GM12878 (cell line): ENCODE results near the gene NLRP5. TPM values are rescaled to one million over a fixed set of nuclear protein-coding genes. Genes with fewer than 3 reads are reported as not detected.

Source experiments
- ATAC-seq: fragments of 200-7000 bp; cut with Tn5 transposase; 3 replicates; pipeline ENCODE4 v1.9.1; 2020; ENCODE audit warnings: mild to moderate bottlenecking, moderate library complexity
- BruUV-seq: library from RNA; stranded (reverse); fragments of 400-500 nt; replicated peaks from 2 replicates; lab custom pipeline; 2021; lab: Mats Ljungman, UMichigan
- CTCF ChIA-PET: fragments of 300-600 bp; sonication (Branson Sonifier 250); formaldehyde crosslinking; extraction: SDS; loops from one replicate; lab custom pipeline; 2021; ENCODE audit warnings: inconsistent platforms; lab: Yijun Ruan, JAX
- POLR2A ChIA-PET: fragments of 350-600 bp; formaldehyde crosslinking; extraction: SDS; loops from one replicate; lab custom pipeline; 2021; ENCODE audit warnings: inconsistent platforms; lab: Charles Lee
- RAD21 ChIA-PET: fragments of 300-600 bp; sonication (Branson Sonifier 250); formaldehyde crosslinking; loops from one replicate; lab custom pipeline; 2023; ENCODE audit warnings: antibody characterized with exemption; ENCODE audit not compliant: unreplicated experiment; lab: Charles Lee
- SMC1A ChIA-PET: fragments of 300-600 bp; sonication (Branson Sonifier 250); formaldehyde crosslinking; loops from one replicate; lab custom pipeline; 2023; ENCODE audit not compliant: unreplicated experiment, uncharacterized antibody; lab: Charles Lee
- DNase-seq: peaks from one replicate; pipeline ENCODE4 v3.0.0-alpha.2; 2011; ENCODE audit warnings: low read depth, low spot score
- FAIRE-seq: peaks from 3 replicates; lab custom pipeline; 2011; peaks lifted over from hg19 to GRCh38; lab: Jason Lieb, UNC
- H2AFZ ChIP-seq: 2 replicates; pipeline ENCODE4 v1.6.0; 2011; ENCODE audit warnings: low read depth, low read length, control low read depth; ENCODE audit not compliant: control insufficient read depth
- H3K27ac ChIP-seq: 2 replicates; pipeline ENCODE4 v1.5.1; 2011; ENCODE audit warnings: control low read depth; ENCODE audit not compliant: control insufficient read depth, insufficient read depth
- H3K27me3 ChIP-seq, 2 experiments: replicated peaks in 1 of 2; 2 replicates each; pipeline versions ENCODE4 v1.6.0 to v1.6.1; 2011; ENCODE audit warnings: low read length in 1 of 2; ENCODE audit not compliant: control insufficient read depth in 2 of 2, insufficient read depth in 2 of 2
- H3K36me3 ChIP-seq, 2 experiments: 2 replicates each; pipeline ENCODE4 v1.5.1; 2011; ENCODE audit warnings: low read length in 1 of 2; ENCODE audit not compliant: control insufficient read depth in 2 of 2, insufficient read depth in 2 of 2
- H3K4me1 ChIP-seq: 2 replicates; pipeline ENCODE4 v1.6.1; 2011; ENCODE audit warnings: mild to moderate bottlenecking, low read length, moderate library complexity, mixed read lengths; ENCODE audit not compliant: control insufficient read depth, insufficient read depth
- H3K4me2 ChIP-seq: 2 replicates; pipeline ENCODE4 v1.6.0; 2011; ENCODE audit warnings: control low read depth; ENCODE audit not compliant: control insufficient read depth, insufficient read depth
- H3K4me3 ChIP-seq: fragments of 200-600 bp; sonication (generic); 2 replicates; pipeline ENCODE4 v1.5.1; 2016
- H3K79me2 ChIP-seq: 2 replicates; pipeline ENCODE4 v1.6.0; 2011; ENCODE audit warnings: low read length; ENCODE audit not compliant: control insufficient read depth, insufficient read depth
- H3K9ac ChIP-seq: 2 replicates; pipeline ENCODE4 v1.8.0; 2011; ENCODE audit warnings: low read length, control low read depth, mixed read lengths; ENCODE audit not compliant: control insufficient read depth, insufficient read depth
- H3K9me3 ChIP-seq: replicated peaks from 3 replicates; pipeline ENCODE4 v1.5.1; 2011; ENCODE audit warnings: mild to moderate bottlenecking, low read length; ENCODE audit not compliant: control insufficient read depth, insufficient read depth
- H4K20me1 ChIP-seq: 2 replicates; pipeline ENCODE4 v1.6.0; 2011; ENCODE audit not compliant: control insufficient read depth, insufficient read depth
- CREM ChIP-seq: IDR thresholded peaks from 2 replicates; pipeline ENCODE4 v1.6.1; 2014; ENCODE audit warnings: antibody characterized with exemption, low read depth
- PRDM15 ChIP-seq: fragments of 450-650 bp; formaldehyde crosslinking; IDR thresholded peaks from 2 replicates; pipeline ENCODE4 v1.4.0; 2020; ENCODE audit warnings: mild to moderate bottlenecking, moderate library complexity
- RAD51 ChIP-seq: fragments of 450-650 bp; IDR thresholded peaks from 2 replicates; pipeline ENCODE4 v1.6.1; 2016; ENCODE audit warnings: moderate library complexity, mild to moderate bottlenecking, inconsistent platforms
- SMAD1 ChIP-seq: fragments of 450-650 bp; IDR thresholded peaks from 2 replicates; pipeline ENCODE4 v1.6.1; 2018; ENCODE audit warnings: mild to moderate bottlenecking, low read depth; ENCODE audit not compliant: partially characterized antibody
- TCF12 ChIP-seq: IDR thresholded peaks from 2 replicates; pipeline ENCODE4 v1.6.1; 2011; ENCODE audit warnings: low read depth, mild to moderate bottlenecking, low read length
- ZBTB11 ChIP-seq: fragments of 450-650 bp; formaldehyde crosslinking; IDR thresholded peaks from 2 replicates; pipeline ENCODE4 v1.5.0; 2022; ENCODE audit warnings: mild to moderate bottlenecking, missing genetic modification characterization
- WGBS: methylation state at CpG from one replicate; pipeline ENCODE4 v1.1.6; 2016; ENCODE audit warnings: low lambda C conversion rate; ENCODE audit not compliant: insufficient replicate concordance, insufficient coverage; ENCODE audit errors: missing lambda C conversion rate; 5-methylcytosine and 5-hydroxymethylcytosine counted together
- in situ Hi-C: fragments of 300-500 bp; cut with MboI; formaldehyde crosslinking; loops from 9 replicates; pipeline ENCODE4 v1.14.3; 2018; ENCODE audit warnings: mixed read lengths
- intact Hi-C: fragments of 100-400 bp; cut with micrococcal nuclease; formaldehyde crosslinking; loops from one replicate; pipeline ENCODE4 v1.14.2; 2022; ENCODE audit not compliant: unreplicated experiment
- polyA plus RNA-seq, 11 experiments: library from polyadenylated mRNA; depleted of rRNA in 4 of 11; unstranded in 6 of 11; stranded (reverse) in 5 of 11; fragments of >200 nt; fragmentation: Nextera tagmentation in 4 of 11; fragmentation: Illumina TruSeq in 1 of 11; extraction: Ambion mirVana in 4 of 11; extraction: Trizol in 1 of 11; gene quantifications; 1 replicate in 1 of 11; 2 replicates in 10 of 11; pipeline versions ENCODE4 v1.2.1 to v1.2.3, GENCODE V29; 2011 to 2016; ENCODE audit warnings: inconsistent platforms in 2 of 11, missing spikeins in 2 of 11, low read depth in 1 of 11
- total RNA-seq, 4 experiments: library from RNA; depleted of rRNA in 3 of 4; stranded (reverse); fragments of >200 nt in 3 of 4; fragmentation: Illumina TruSeq in 1 of 4; extraction: Trizol in 1 of 4; gene quantifications; 2 replicates each; pipeline versions ENCODE4 v1.2.1 to v1.2.3, GENCODE V29; 2013 to 2021

NLRP5 gene
- total and polyA plus RNA-seq, 10 of the 15 experiments (the other 5 are each of a cell fraction or from before 2014, with no cell fraction given) = 0.01 TPM; not detected in 9

GRCh38 chr19:55985254-55985653 lies 1.3 kb upstream of the NLRP5 start:
- ChIA-PET POLR2A (no interaction called here), CTCF (no interaction called here), SMC1A (no interaction called here), RAD21 (no interaction called here)
- no TSS peak for BruUV-seq
- H3K27me3 ChIP-seq = no peaks in the 10 kb centered on the region
- H3K9ac ChIP-seq = no peak overlapping the region
- no peak overlapping the region for H3K4me2 ChIP-seq
- WGBS = 27% methylated on average over 1 of the region's 1 CpG
- FAIRE-seq (no peak), ATAC-seq (no peak), DNase-seq (no peak)
- H3K36me3 ChIP-seq = no peaks in the 10 kb centered on the region
- no peak overlapping the region for H3K27ac ChIP-seq
- in situ Hi-C loops (no loop called here), intact Hi-C loops (no loop called here)
- H2AFZ ChIP-seq = no peak overlapping the region
- no peaks in the 10 kb centered on the region; the same call in 2 of the 3 replicates for H3K9me3 ChIP-seq
- H4K20me1 ChIP-seq = no peaks in the 10 kb centered on the region
- no peaks in the 10 kb centered on the region for H3K79me2 ChIP-seq
- H3K4me3 ChIP-seq = no peak overlapping the region
- H3K4me1 ChIP-seq = no peaks in the 10 kb centered on the region
- TF ChIP-seq SMAD1 = no peak
- no peak for TF ChIP-seq CREM
- TF ChIP-seq TCF12 = no peak
- TF ChIP-seq RAD51 = peak; percentile 59; the same call in 1 of the 2 replicates

GRCh38 chr19:55990831-55991230 lies 4.3 kb downstream of the NLRP5 start:
- Histone ChIP-seq H2AFZ (no peak overlapping the region), H3K9me3 (no peaks in the 10 kb centered on the region; the same call in 2 of the 3 replicates), H3K27me3 (no peaks in the 10 kb centered on the region), H3K9ac (no peak overlapping the region), H3K4me3 (no peak overlapping the region), H4K20me1 (no peaks in the 10 kb centered on the region), H3K27ac (no peak overlapping the region), H3K79me2 (no peaks in the 10 kb centered on the region), H3K36me3 (no peaks in the 10 kb centered on the region), H3K4me1 (no peaks in the 10 kb centered on the region), H3K4me2 (no peak overlapping the region)
- BruUV-seq = no TSS peak
- intact Hi-C loops (no loop called here), in situ Hi-C loops (no loop called here)
- POLR2A ChIA-PET = no interaction called here
- 55% methylated on average over 5 of the region's 5 CpGs for WGBS
- ATAC-seq = no peak
- CTCF ChIA-PET = interaction anchor here (0.6 kb wide), 1 partner anchor 81 kb away, joined by 3 read pairs; no protein-coding TSS in a partner anchor
- RAD21 ChIA-PET = no interaction called here
- no peak for FAIRE-seq
- DNase-seq = no peak
- SMC1A ChIA-PET = no interaction called here
- no peak for TF ChIP-seq ZBTB11
- no peak for TF ChIP-seq PRDM15 (CRISPR knock-in tag)
